Muscle layer of colon (tissue), 2 donors: ENCODE results near the gene CBX4.

Source experiments
- H3K27ac ChIP-seq: one replicate; pipeline ENCODE4 v1.7.0; 2013; ENCODE audit warnings: low read depth, mild to moderate bottlenecking, low read length, moderate library complexity
- H3K27me3 ChIP-seq, 2 donors: one replicate each; pipeline ENCODE4 v1.7.0; 2013; ENCODE audit warnings: low read length in 2 of 2, mild to moderate bottlenecking in 2 of 2; ENCODE audit not compliant: insufficient read depth in 2 of 2, control insufficient read depth in 1 of 2
- H3K36me3 ChIP-seq: one replicate; pipeline ENCODE4 v1.7.0; 2013; ENCODE audit warnings: mild to moderate bottlenecking, low read length; ENCODE audit not compliant: insufficient read depth
- H3K4me1 ChIP-seq: one replicate; pipeline ENCODE4 v1.7.0; 2013; ENCODE audit warnings: mild to moderate bottlenecking, low read length; ENCODE audit not compliant: insufficient read depth
- H3K4me3 ChIP-seq, 2 donors: one replicate each; pipeline ENCODE4 v1.7.0; 2013; ENCODE audit warnings: low read length in 2 of 2, low read depth in 1 of 2, mild to moderate bottlenecking in 1 of 2, moderate library complexity in 1 of 2
- H3K9ac ChIP-seq: one replicate; pipeline ENCODE4 v1.7.0; 2013; ENCODE audit warnings: low read length
- H3K9me3 ChIP-seq: one replicate; pipeline ENCODE4 v1.7.0; 2013; ENCODE audit warnings: mild to moderate bottlenecking, low read length
- donor health status: abdominal sarcoma.
- donor health status: Adenocarcinoma of cecum.

CBX4 gene

DNA sequence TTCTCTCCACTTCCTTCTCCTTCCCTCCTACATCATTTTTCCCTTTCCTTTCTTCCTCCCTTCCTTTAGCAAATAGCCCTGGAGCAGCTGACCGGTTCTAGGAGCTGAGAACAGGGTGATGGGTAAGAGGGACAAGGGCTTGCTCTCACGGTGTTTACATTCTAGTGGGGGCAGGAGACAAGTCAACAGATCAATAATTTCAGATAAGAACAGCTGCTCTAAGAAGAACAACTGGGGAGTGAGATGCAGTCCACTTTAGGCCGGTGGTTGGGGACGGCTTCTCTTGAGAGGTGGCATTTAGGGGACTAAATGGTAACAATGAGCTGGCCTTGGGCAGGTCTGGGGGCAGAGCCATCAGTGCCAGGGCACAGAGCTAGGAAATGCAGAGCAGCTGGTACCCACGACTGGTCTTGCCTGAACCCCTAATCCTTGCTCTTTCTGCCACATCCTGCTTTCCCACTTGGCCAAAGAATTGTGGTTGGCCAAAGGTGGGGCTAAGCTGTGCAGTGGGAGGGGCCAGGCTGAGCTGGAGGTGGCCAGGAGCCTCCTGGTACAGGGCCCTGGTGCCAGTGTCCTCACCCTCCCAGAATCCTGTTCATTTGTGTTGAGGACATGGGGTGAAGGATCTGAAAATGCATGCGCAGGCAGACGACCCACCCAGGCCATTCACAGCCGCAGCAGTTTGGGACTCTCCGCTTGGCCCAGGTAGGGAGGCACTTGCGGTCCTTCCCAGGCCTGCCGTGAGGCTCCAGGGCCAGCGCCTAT is 17.7 kb downstream of the CBX4 start:
- Histone ChIP-seq H3K4me1 (no peaks in the 10 kb centered on the region), H3K9me3 (no peaks in the 10 kb centered on the region), H3K4me3 (no peak overlapping the region), H3K27ac (no peak overlapping the region), H3K27me3 (peaks cover 0 to 3% of the 10 kb centered on the region in 2 donors), H3K9ac (no peak overlapping the region), H3K36me3 (no peaks in the 10 kb centered on the region)

DNA sequence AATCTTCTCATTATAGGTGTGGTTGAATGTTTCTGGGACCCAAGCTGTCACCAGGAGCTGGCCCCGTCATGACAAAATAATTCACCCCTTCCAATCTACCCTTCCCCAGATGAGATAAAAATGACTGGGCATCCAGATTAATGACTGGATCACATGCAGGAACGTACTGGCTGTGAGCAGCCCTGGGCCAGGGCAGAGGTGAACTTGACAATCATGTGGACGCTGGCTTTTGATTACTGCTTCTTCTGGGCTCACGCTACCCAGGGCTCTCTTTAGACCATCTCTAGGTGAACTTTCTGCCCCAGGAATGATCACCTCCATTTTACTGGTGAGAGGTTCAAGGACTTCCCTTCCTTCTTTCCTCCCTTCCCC is 18.3 kb downstream of the CBX4 start:
- Histone ChIP-seq H3K4me1 (no peaks in the 10 kb centered on the region), H3K9ac (no peak overlapping the region), H3K27me3 (peaks cover 0 to 9% of the 10 kb centered on the region in 2 donors)

DNA sequence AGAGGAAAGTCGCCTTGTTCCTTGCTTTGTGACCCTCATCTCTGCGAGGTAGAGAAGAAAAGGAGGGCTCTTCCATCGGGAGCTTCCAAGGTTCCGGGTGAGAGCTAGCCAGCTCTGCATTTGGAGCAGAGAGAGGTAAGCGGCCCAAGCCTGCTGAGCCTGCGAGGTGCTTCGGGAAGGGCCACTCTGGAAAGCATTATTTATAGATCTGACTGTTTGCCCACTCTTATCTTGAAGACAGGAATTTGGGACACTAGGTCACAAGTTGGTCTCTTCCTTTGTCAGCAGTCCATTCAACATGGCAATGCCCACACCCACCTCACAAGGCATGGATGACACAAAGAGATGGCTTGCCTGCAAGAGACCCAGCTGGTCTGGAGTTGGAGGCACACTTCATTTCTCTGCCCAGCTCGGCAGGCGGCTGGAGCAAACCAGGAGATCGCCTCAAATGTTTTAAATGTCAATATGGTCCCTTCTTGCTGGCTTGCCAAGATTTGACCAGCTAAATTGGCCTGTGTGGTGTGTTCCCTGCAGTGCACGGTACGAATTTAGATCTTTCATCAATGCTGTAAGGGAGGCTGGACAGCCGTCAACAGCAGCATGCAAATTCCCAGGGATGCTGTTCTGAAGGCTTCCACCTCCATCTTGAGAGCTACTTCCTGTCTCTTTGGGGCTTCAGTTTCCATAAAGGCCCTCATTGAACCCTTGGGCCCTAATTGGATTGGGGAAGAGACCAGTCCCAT is 19.5 kb downstream of the CBX4 start:
- Histone ChIP-seq H3K27me3 (peaks cover 0 to 22% of the 10 kb centered on the region in 2 donors), H3K36me3 (no peaks in the 10 kb centered on the region), H3K9ac (no peak overlapping the region), H3K4me1 (no peaks in the 10 kb centered on the region), H3K9me3 (no peaks in the 10 kb centered on the region), H3K4me3 (no peak overlapping the region), H3K27ac (no peak overlapping the region)

More for the DNA sequence above, 18.3 kb downstream of the CBX4 start:
- Histone ChIP-seq H3K4me3 (no peak overlapping the region), H3K9me3 (no peaks in the 10 kb centered on the region), H3K27ac (no peak overlapping the region), H3K36me3 (no peaks in the 10 kb centered on the region)

DNA sequence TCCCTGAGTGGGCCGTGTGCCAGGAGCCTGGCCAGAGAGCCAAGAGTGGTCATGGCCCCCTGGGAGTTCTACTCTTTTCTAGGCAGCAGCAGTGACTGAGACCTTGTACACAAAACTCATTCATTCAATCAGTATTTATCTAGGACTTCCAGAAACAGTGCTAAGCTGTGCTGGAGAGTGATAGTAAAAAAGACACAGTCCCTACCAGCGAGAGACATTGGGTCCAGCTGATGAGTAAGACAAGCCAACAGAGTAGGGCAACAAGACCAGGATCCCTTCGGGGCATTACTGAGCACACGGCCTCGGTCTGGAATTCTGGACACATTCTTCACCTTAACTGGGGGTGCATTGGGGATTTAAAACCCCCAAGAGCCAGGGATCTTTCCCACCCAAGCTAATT is 20.2 kb downstream of the CBX4 start:
- no peaks in the 10 kb centered on the region for H3K4me1 ChIP-seq
- no peaks in the 10 kb centered on the region for H3K9me3 ChIP-seq
- no peak overlapping the region for H3K27ac ChIP-seq
- no peak overlapping the region for H3K9ac ChIP-seq
- no peak overlapping the region for H3K4me3 ChIP-seq
- H3K36me3 ChIP-seq: no peaks in the 10 kb centered on the region
- H3K27me3 ChIP-seq: peaks cover 5 to 28% of the 10 kb centered on the region in 2 donors

DNA sequence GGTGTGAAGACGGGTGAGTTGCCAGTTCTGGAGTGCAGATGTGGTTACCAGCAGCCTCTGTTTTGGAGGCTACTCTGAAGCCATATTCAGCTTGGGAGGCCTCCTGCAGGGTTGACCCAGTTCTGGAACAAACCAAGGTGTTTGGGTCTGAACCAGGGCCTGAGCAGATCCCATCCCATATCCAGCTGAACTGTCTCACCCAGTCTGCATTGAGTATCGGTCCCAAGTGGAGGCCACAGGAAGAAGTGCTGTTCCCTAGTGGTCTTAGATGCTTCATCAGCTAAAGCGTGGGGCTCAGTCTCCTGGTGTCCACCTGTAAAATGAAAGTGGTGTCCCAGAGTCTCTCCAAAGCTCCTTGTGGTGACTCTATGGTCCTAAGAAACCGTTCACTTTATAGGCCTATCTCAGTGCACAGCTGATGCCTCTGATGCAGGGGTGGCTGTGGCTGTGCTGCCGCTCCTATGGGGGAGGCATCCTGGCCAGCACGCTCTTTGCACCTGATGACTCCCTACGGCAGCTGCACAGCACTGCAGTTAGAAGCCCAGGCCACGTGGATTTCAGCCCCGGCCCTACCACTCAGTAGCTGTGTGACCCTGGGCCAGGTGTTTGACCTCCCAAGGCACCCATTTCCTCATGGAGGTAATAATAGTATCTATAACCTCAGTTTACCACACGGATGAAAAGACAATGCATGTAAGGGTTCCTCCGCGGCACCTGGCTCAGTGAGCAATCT is 21.0 kb downstream of the CBX4 start:
- Histone ChIP-seq H3K27ac (no peak overlapping the region), H3K4me1 (no peaks in the 10 kb centered on the region), H3K36me3 (no peaks in the 10 kb centered on the region), H3K27me3 (peaks cover 5 to 33% of the 10 kb centered on the region in 2 donors), H3K9ac (no peak overlapping the region), H3K9me3 (no peaks in the 10 kb centered on the region), H3K4me3 (no peak overlapping the region)

DNA sequence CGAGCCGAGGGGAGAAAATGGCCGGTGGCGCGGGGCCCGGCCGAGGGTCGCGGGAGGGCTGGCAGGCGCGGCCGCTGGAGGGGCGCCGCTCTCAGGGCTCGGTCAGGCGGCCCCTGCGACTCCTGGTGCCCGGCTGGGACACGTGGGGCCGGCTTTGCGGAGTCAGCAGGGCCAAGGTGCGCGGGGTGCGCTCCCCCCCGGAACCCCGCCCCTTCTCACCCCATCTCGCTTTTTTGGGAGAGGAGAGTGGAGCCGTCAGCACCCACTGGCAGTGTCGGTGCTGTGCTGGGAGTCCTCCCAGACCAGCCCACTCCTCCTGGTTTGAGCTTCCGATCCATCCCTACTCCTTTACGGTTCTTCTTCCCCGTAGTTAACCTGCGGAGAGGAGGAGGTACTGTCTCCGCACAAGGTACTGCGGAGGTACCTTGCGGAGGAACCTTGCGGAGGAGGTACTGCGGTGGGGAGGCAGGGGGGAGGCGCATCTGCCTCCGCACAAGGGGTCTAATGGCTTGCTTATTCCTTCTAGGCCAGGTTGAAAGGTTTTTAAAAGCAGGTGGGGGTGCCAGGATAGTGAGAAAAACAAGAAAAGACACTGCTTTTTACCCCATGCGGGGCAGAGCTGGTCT is 23.3 kb downstream of the CBX4 start:
- Histone ChIP-seq H3K9me3 (no peaks in the 10 kb centered on the region), H3K27me3 (peaks cover 25 to 54% of the 10 kb centered on the region in 2 donors), H3K36me3 (no peaks in the 10 kb centered on the region), H3K4me1 (peaks cover 15% of the 10 kb centered on the region), H3K27ac (no peak overlapping the region), H3K9ac (no peak overlapping the region), H3K4me3 (no peak overlapping the region)

DNA sequence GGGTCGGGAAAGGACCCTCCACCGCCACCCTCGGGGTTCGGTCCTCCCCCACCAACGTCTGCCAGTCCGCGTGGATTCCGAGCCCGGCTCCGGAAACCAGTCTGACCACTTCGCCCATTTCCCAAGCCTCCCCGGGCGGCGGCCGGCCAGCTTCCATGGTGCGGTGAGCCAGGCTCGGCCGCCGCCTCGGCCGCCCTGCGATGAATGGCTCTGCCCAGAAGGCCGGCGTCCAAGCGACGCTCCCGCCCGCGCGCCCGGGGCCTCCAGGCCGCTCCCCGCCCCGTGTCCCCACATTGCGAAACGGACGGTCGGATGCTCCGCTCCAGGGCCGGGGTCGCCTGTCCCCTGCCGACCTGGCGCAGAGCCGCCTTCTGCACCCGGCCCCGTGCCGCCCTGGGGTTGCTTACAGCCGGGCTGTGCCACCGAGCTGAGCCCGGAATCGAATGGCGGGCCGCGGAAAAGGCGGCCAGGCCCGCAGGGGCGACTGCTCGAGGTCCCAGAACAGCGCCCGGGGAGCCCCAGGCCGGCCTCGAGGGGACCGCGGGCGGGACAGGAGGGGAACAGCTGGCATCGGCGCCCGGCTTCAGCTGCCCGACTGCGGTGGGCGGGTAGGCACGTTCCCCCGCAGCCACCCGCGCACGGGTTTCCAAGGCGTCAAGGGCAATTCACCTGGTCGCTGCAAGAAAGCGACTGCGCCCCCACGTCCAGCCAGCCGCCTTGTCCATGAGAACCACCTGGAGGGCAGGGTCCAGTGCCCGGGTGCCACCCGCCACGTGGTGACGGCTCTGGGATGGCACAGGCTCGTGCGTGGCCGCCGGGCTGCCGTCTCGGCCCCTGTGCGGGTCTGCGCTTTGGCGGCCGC is 24.0 kb downstream of the CBX4 start:
- Histone ChIP-seq H3K4me1 (peaks cover 18% of the 10 kb centered on the region), H3K4me3 (no peak overlapping the region), H3K27me3 (peaks cover 28 to 62% of the 10 kb centered on the region in 2 donors), H3K9me3 (no peaks in the 10 kb centered on the region), H3K9ac (no peak overlapping the region), H3K36me3 (no peaks in the 10 kb centered on the region), H3K27ac (no peak overlapping the region)

DNA sequence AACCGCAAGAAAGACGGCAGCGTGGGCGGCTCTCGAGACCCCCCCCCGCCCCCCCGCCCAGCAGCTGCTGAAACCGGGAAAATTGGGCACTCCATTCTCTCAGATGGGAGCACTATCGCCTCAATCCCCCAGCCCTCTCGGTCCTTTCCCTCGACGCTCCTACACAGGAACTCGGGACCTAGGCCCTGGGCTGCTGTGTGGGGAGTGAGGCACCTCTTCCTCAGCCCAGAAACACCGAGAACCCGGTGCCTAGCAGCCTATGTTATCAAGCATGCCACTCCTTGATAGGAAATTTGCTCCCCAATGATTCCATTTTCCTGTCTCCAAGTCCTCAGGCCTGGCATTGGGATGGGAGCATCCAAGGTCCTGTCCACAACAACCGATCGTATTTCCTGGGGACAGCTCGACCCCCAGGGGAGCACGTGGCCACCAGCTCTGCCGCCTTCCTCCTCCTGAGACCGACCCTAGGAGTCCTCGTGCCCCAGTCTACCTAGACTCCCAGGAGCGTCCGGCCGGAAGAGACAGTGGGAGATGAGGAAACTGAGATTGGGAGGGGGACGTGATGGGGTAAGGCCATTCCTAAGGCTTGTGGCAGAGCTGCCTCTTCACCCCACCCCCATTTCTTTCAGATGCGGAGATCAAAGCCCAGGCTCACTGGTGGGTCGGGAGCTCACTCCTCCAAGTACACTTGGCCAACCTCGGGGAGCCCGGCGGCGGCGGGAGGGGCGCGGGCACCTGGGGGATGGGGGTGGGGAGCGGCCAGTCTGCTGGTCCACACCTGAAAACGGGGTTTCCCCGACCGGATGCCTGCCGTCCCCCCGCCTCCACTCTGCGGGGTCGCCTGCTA is 24.9 kb downstream of the CBX4 start:
- Histone ChIP-seq H3K9ac (no peak overlapping the region), H3K4me3 (no peak overlapping the region), H3K27me3 (peaks cover 29 to 63% of the 10 kb centered on the region in 2 donors), H3K27ac (no peak overlapping the region), H3K4me1 (peaks cover 18% of the 10 kb centered on the region), H3K9me3 (no peaks in the 10 kb centered on the region), H3K36me3 (no peaks in the 10 kb centered on the region)

DNA sequence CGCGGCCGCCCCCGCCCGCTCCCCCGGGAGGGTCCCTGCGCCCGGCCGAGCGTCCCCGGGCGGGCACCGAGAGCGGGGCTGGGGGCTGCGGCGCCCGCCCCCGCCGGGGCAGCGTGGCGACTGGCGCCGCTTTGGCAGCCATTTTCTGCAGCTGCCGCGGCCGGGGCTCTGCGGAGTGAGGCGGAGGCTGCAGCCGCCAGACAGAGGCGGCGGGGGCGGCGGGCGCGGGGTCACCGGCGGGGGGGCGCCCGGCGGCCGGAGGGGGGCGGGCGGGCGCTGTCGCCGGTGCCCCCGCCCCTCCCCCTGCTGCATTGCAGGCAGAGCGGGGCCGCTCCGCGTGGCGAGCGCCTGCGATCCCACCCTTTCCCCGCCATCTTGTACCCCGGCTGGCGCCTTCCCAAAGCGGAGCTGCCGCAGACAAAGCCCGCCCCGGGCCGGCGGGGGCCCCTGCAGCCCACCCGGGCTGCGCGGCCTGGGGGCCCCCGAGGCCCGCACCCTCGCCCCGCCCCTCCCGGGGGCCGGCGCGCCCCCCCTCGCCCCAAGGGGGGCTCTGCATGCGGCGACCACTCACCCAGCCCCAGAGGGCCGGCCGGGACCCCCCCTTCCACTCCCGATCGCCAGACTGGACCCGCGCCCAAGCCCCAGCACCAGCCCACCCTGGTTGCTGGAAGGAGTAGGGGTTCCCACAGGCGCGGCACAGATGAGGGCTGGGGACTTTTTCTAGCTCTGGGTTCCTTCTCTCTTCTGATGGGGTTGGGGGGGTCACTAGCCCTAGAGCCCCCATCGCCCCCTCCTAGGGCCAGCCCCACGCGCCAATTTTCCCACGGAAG is 25.7 kb downstream of the CBX4 start:
- H3K4me1 ChIP-seq: peaks cover 18% of the 10 kb centered on the region
- no peak overlapping the region for H3K9ac ChIP-seq
- H3K36me3 ChIP-seq: no peaks in the 10 kb centered on the region
- H3K9me3 ChIP-seq: no peaks in the 10 kb centered on the region
- no peak overlapping the region for H3K27ac ChIP-seq
- peaks cover 37 to 72% of the 10 kb centered on the region in 2 donors for H3K27me3 ChIP-seq
- no peak overlapping the region for H3K4me3 ChIP-seq
